Karpas-422 (cell line): Measurements from ENCODE around the gene BTBD2. TPM values are rescaled to one million over a fixed set of nuclear protein-coding genes. Genes with fewer than 3 reads are reported as not detected.

Experiments used
- DNase-seq: peaks from one replicate; pipeline ENCODE4 v3.0.0-alpha.2; 2015
- H2AFZ ChIP-seq: fragments of 200-600 bp; sonication (generic); 2 replicates; pipeline ENCODE4 v1.6.1; 2014; ENCODE audit warnings: antibody characterized with exemption, low read length, mixed read lengths
- H3K27ac ChIP-seq: fragments of 200-600 bp; sonication (generic); 2 replicates; pipeline ENCODE4 v1.5.1; 2014; ENCODE audit warnings: mild to moderate bottlenecking, low read length, moderate library complexity
- H3K27me3 ChIP-seq: fragments of 200-600 bp; sonication (generic); 2 replicates; pipeline ENCODE4 v1.6.1; 2014; ENCODE audit warnings: low read length, mixed read lengths
- H3K36me3 ChIP-seq: fragments of 200-600 bp; sonication (generic); 2 replicates; pipeline ENCODE4 v1.6.1; 2014; ENCODE audit warnings: low read length, mixed read lengths; ENCODE audit not compliant: insufficient read depth
- H3K4me1 ChIP-seq: fragments of 200-600 bp; sonication (generic); 2 replicates; pipeline ENCODE4 v1.6.1; 2014; ENCODE audit warnings: mild to moderate bottlenecking, low read length, mixed read lengths
- H3K4me2 ChIP-seq: fragments of 200-600 bp; sonication (generic); 2 replicates; pipeline ENCODE4 v1.6.1; 2014; ENCODE audit warnings: low read length, low read depth, mild to moderate bottlenecking; ENCODE audit not compliant: poor library complexity, severe bottlenecking
- H3K4me3 ChIP-seq: fragments of 200-600 bp; sonication (generic); 2 replicates; pipeline ENCODE4 v1.5.1; 2014; ENCODE audit warnings: mild to moderate bottlenecking, antibody characterized with exemption, low read length, mixed read lengths
- H3K79me2 ChIP-seq: fragments of 200-600 bp; sonication (generic); 2 replicates; pipeline ENCODE4 v1.6.1; 2014; ENCODE audit warnings: mild to moderate bottlenecking, low read length, mixed read lengths
- H3K9ac ChIP-seq: fragments of 200-600 bp; sonication (generic); 2 replicates; pipeline ENCODE4 v1.6.0; 2014; ENCODE audit warnings: low read length
- H3K9me2 ChIP-seq: fragments of 200-600 bp; sonication (generic), shearing (Covaris generic); replicated peaks from 2 replicates; pipeline ENCODE4 v1.6.0; 2014; ENCODE audit warnings: mild to moderate bottlenecking, low read length, moderate library complexity; ENCODE audit not compliant: insufficient read depth
- H3K9me3 ChIP-seq: fragments of 300-700, 200-600 bp; sonication (generic); 2 replicates; pipeline ENCODE4 v1.6.1; 2014; ENCODE audit warnings: low read length, mixed read lengths
- H4K20me1 ChIP-seq: fragments of 200-600 bp; sonication (generic); 2 replicates; pipeline ENCODE4 v1.6.1; 2014; ENCODE audit warnings: mild to moderate bottlenecking, antibody characterized with exemption, low read length, low read depth; ENCODE audit not compliant: insufficient read depth
- total RNA-seq: library from RNA; depleted of rRNA; stranded (reverse); fragments of >200 nt; shearing (Covaris generic); gene quantifications from 2 replicates; pipeline ENCODE4 v1.2.3, GENCODE V29; 2014; ENCODE audit warnings: low replicate concordance

Gene BTBD2
- total RNA-seq, 1 experiment from 2014 or later = 66.8 TPM

GRCh38 chr19:2053601-2054389 is 38.3 kb upstream of the BTBD2 start:
- Histone ChIP-seq H2AFZ (no peak overlapping the region), H3K27ac (no peak overlapping the region), H3K4me1 (peaks cover 54% of the 10 kb centered on the region), H3K27me3 (no peaks in the 10 kb centered on the region), H3K9ac (no peak overlapping the region), H3K9me2 (no peaks in the 10 kb centered on the region), H3K4me2 (no peak overlapping the region), H3K79me2 (peaks cover 20% of the 10 kb centered on the region), H4K20me1 (peaks cover 20% of the 10 kb centered on the region), H3K4me3 (no peak overlapping the region), H3K36me3 (peaks cover 17% of the 10 kb centered on the region; the same call in 1 of the 2 replicates), H3K9me3 (no peaks in the 10 kb centered on the region)
- DNase-seq = no peak

- Histone ChIP-seq H3K9me2 (no peaks in the 10 kb centered on the region), H3K27ac (peak overlapping the region; percentile 68), H3K4me3 (peak overlapping the region; percentile 44; the same call in 1 of the 2 replicates), H3K4me1 (peaks cover 65% of the 10 kb centered on the region), H3K4me2 (peak overlapping the region; percentile 37), H2AFZ (peak overlapping the region; percentile 60; the same call in 1 of the 2 replicates), H4K20me1 (peaks cover 37% of the 10 kb centered on the region), H3K79me2 (peaks cover 34% of the 10 kb centered on the region), H3K27me3 (no peaks in the 10 kb centered on the region), H3K9ac (peak overlapping the region; percentile 57), H3K9me3 (no peaks in the 10 kb centered on the region), H3K36me3 (peaks cover 18% of the 10 kb centered on the region; the same call in 1 of the 2 replicates)
- peak; percentile 69 for DNase-seq
Measured at GRCh38 chr19:2051773-2052704, 36.5 kb upstream of the BTBD2 start.

DNA sequence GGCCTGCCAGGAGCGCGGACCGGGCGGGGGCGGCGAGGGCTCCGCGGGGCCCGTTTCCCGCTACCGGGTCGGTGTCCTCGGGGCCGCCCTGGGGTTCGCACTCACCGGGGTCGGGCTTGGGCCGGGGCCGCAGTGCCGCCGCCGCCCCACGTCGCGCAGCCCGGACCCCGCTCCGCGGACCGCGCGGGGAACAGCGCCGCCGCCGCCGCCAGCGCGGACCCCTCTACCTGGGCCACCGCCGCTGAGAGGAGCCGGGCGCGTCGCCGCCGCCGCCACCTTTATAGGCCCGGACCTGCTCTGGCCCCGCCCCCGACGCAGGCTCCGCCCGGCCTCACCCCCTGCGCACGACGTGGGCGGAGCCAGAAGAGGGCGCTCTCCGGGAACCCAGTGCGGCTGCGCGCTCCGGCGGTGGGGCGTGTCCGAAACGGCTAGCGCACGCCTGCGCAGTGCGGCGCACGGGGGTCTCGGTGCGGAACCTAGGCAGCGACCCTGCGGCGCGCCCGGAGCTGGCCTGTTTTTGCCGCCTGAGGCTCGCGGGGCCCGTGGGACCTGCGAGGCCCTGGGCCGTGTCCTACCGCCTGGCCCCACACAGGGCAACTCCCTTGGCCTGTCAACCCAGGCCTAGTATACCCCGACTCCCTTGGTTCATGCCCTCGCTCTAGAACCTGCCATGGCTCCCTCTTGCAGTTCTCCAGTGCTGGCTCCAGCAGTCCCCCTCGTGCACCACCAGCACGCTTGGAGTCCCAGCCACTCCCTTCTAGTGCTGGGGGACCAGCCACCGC is 35.7 kb upstream of the BTBD2 start, which contains the start of gene MKNK2:
Gene MKNK2, minus strand, starts transcription at position 254 of the 782 bp plus-strand sequence. CDS start 393 bp downstream, outside the sequence.
- H3K4me3 ChIP-seq = peak within 1 kb of the TSS; percentile 84
- no peaks in the 10 kb centered on the region for H3K27me3 ChIP-seq
- H3K4me2 ChIP-seq = peak within 1 kb of the TSS; percentile 92
- peak within 1 kb of the TSS; percentile 93 for H3K9ac ChIP-seq
- 0 out of 2 replicates have a peak within 1 kb of the TSS, but pooled peaks have one; percentile 5 for H2AFZ ChIP-seq
- H3K79me2 ChIP-seq = peaks cover 39% of the 10 kb centered on the region
- H4K20me1 ChIP-seq = peaks cover 45% of the 10 kb centered on the region
- H3K27ac ChIP-seq = peak within 1 kb of the TSS; percentile 93
- peaks cover 25% of the 10 kb centered on the region for H3K36me3 ChIP-seq
- DNase-seq = peak; percentile 96
- peaks cover 68% of the 10 kb centered on the region for H3K4me1 ChIP-seq
- H3K9me2 ChIP-seq = no peaks in the 10 kb centered on the region
- no peaks in the 10 kb centered on the region for H3K9me3 ChIP-seq

GRCh38 chr19:2050349-2050990 is 35.0 kb upstream of the BTBD2 start:
- H3K9me2 ChIP-seq = no peaks in the 10 kb centered on the region
- peaks cover 68% of the 10 kb centered on the region for H3K4me1 ChIP-seq
- H3K27ac ChIP-seq = peak overlapping the region; percentile 93
- H3K9ac ChIP-seq = peak overlapping the region; percentile 93
- peak overlapping the region; percentile 92 for H3K4me2 ChIP-seq
- H4K20me1 ChIP-seq = peaks cover 52% of the 10 kb centered on the region
- DNase-seq = peak; percentile 70
- peak overlapping the region; percentile 84 for H3K4me3 ChIP-seq
- peaks cover 27% of the 10 kb centered on the region for H3K36me3 ChIP-seq
- no peaks in the 10 kb centered on the region for H3K9me3 ChIP-seq
- H2AFZ ChIP-seq = no peak overlapping the region
- peaks cover 39% of the 10 kb centered on the region for H3K79me2 ChIP-seq
- no peaks in the 10 kb centered on the region for H3K27me3 ChIP-seq

- peaks cover 59% of the 10 kb centered on the region for H4K20me1 ChIP-seq
- H3K9me3 ChIP-seq = no peaks in the 10 kb centered on the region
- H3K9ac ChIP-seq = peak overlapping the region; percentile 93
- H3K36me3 ChIP-seq = peaks cover 28% of the 10 kb centered on the region
- H3K27me3 ChIP-seq = no peaks in the 10 kb centered on the region
- H3K4me2 ChIP-seq = peak overlapping the region; percentile 92
- peaks cover 68% of the 10 kb centered on the region for H3K4me1 ChIP-seq
- H3K27ac ChIP-seq = peak overlapping the region; percentile 93
- H2AFZ ChIP-seq = no peak overlapping the region
- H3K9me2 ChIP-seq = no peaks in the 10 kb centered on the region
- peak overlapping the region; percentile 84 for H3K4me3 ChIP-seq
- peak; percentile 90 for DNase-seq
- peaks cover 39% of the 10 kb centered on the region for H3K79me2 ChIP-seq
Measured at GRCh38 chr19:2049741-2050348, 34.3 kb upstream of the BTBD2 start.

DNA sequence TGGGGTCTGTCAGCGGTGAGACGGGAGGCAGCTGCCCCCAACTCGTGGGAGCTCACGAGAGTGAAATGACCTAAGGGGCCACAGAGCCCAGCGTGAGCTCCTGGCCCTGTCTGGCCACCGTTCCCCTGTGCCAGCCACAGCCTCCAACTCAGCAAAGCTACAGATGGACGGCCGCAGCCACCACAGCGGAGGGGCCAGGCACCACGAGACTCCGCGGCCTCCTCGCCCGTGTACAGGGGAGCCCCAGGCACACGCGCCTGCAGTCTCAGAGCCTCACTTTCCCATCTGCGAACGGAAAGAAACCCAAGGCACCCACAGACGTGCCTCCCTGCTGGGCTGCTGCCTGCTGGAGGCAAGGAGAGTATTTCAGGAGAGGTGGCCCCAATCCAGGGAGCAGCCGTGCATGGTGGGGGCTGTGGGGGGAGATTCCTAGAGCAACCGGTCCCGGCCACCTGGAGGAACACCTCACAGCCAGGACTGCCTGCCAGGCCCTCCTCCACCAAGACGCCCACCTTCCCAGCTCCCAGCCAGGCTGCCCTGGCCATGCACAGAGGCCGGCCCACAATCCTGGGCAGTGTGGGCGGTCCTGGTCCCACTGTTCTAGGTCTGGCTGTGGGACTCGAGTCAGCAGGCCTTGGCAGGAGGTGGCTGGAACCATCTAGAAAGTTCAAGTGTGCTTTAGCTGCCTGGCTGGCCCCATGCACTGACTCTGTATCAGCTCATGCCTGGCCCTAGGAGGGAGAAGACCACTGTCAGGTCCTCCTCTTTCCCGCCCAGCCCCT is 33.6 kb upstream of the BTBD2 start:
- H4K20me1 ChIP-seq = peaks cover 65% of the 10 kb centered on the region
- peak overlapping the region; percentile 93 for H3K27ac ChIP-seq
- peaks cover 28% of the 10 kb centered on the region for H3K36me3 ChIP-seq
- no peaks in the 10 kb centered on the region for H3K27me3 ChIP-seq
- no peaks in the 10 kb centered on the region for H3K9me3 ChIP-seq
- peak overlapping the region; percentile 92 for H3K4me2 ChIP-seq
- DNase-seq = peak; percentile 60
- peaks cover 71% of the 10 kb centered on the region for H3K4me1 ChIP-seq
- H3K4me3 ChIP-seq = peak overlapping the region; percentile 84
- peak overlapping the region; percentile 93 for H3K9ac ChIP-seq
- H3K79me2 ChIP-seq = peaks cover 39% of the 10 kb centered on the region
- H3K9me2 ChIP-seq = no peaks in the 10 kb centered on the region
- no peak overlapping the region for H2AFZ ChIP-seq
